Left colon (tissue), 2 donors: ENCODE results near the gene CDIPT. TPM values are rescaled to one million over a fixed set of nuclear protein-coding genes. Genes with fewer than 3 reads are reported as not detected.

Experiments
- ATAC-seq: fragments of 200-7000 bp; cut with Tn5 transposase; one replicate; pipeline ENCODE4 v1.9.1; 2020; ENCODE audit warnings: mild to moderate bottlenecking, moderate library complexity
- DNase-seq, 2 donors: peaks; one replicate each; pipeline ENCODE4 v3.0.0-alpha.2; 2020
- intact Hi-C, 2 donors: fragments of 100-400 bp; cut with DNase I in 1 of 2; cut with micrococcal nuclease in 1 of 2; formaldehyde crosslinking; loops; one replicate each; pipeline versions ENCODE4 v1.11.2 to v1.14.0; 2022; cut with DNase I, micrococcal nuclease
- total RNA-seq, 2 donors: library from RNA; stranded (reverse); fragmentation: NEBNext Ultra II Directional; extraction: Animal tissue kit (Norgen Biotek cat#: 25700); gene quantifications; one replicate each; pipeline ENCODE4 v1.2.1, GENCODE V29; 2021
- donor health status: DM: no; HTN: no; CAD: no.
- donor health status: DM: yes; HTN: yes; CAD: no.

The CDIPT gene
- total RNA-seq, 2 donors from 2014 or later = 62.9 to 85.3 TPM

DNA sequence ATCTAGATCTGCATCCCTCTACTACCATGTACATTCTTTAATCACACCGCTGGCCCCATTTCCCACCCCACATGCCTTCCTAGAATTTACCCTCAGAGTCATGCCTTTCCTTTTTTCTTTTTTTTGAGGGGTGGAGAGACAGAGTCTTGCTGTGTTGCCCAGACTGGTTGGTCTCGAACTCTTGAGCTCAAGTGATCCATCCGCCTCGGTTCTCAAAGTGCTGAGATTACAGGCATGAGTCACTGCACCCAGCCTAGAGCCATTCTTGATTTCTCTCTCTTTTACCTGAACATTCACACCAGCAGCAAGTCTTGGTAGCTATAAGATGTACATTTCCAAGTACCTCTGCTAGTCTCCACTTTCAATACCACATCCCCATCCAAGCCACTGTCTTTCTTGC is 44.9 kb downstream of the CDIPT start:
- intact Hi-C loops = no loop called here
- no peak for DNase-seq
- ATAC-seq = no peak

DNA sequence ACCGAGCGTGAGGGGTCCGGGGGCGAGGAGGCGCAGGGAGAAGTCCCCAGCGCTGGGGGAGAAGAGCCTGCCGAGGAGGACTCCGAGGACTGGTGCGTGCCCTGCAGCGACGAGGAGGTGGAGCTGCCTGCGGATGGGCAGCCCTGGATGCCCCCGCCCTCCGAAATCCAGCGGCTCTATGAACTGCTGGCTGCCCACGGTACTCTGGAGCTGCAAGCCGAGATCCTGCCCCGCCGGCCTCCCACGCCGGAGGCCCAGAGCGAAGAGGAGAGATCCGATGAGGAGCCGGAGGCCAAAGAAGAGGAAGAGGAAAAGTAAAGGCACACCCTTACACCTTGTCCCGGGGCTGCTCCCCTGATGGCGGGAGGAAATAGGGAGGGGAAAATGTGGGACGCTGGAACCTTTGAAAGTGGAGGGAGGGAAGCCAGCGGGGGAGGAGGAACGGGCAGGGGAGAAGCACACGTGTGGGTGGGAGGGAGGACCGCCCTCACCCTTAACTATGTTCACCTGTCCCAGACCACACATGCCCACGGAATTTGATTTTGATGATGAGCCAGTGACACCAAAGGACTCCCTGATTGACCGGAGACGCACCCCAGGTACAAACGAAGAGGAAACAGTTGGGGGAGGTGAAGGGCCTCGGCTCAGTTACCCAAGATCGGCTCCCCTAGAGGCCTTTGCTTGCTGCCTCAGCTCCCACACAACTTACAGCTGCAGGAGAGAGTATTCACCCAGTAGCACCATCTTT is 46.2 kb downstream of the CDIPT start:
- peak; percentile 23 for ATAC-seq
- intact Hi-C loops = no loop called here
- DNase-seq = peak; percentile 74

DNA sequence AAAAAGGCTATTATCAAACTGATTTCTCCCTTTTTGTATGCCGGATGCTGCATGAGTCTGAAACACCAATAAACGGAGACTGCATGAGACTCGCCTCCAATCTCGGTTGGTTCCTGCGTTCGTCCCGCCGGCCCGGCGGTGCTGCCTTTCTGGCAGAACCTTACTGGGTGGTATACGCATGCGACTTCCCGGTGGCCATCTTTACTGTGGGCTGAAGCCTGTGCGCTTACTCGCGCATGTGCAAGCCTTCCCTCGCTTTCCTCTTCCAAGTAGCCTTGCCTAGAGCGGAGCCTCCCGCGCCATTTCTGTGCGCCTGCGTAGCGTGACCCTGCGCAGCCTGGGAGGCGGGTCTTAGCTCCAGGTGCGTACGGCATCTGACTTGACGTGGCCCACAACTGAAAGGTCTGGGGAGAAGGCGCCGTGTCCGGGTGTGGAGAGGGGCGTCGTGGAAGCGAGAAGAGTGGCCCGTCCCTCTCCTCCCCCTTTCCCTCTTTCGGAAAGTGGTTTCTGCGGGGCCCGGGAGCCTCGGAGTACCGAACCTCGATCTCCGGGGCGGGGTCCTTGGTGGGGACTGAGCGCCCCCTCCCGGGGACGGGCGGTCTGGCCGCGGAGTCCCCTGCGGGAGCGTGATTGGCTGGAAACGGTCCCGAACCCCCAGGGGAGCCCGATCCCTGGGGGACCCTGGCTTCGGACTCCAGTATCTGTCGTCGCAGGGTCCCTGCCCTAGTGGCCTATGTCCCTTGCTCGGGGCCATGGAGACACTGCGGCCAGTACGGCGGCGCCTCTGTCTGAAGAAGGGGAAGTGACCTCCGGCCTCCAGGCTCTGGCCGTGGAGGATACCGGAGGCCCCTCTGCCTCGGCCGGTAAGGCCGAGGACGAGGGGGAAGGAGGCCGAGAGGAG is 47.0 kb downstream of the CDIPT start, which contains the start of gene PAGR1:
PAGR1 (plus strand) TSS at position 360 of the 901 bp plus-strand sequence; CDS start at position 734, 374 bp downstream.
- DNase-seq = peak; percentile 98
- peak; percentile 64 for ATAC-seq
- intact Hi-C loops = no loop called here

DNA sequence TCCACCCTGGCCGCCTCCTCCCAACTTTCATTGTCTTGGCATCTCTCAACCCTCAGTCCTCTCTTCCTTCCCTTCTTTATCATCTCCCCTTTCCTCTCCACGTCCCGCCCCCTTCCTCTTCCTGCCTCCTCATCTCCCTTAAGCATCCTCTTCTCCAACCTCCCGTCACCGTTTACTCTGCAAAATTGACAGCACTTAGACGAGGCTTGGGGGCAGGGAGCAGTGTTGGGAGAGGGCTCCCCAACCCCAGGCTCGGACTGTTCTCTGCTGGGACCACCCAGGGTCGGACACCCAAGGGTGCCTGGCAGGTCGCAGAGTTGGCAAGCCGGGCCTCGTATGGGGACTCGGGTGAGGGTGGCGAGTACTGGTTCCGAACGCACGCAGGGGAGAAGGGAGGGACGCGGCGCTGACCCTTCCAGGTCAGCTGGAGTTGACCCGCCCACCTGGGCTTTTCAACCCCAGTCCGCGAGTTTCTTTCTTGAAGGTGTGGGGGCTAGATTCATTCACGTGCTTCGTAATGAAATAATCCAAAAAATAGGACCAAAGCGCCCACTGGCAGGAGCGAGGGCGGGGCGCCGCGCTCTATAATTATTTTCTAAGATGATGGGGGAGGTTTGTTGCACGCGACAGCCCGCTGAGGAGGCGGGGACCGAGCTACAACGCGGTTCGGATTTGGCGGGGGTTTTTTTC is 47.8 kb downstream of the CDIPT start:
- DNase-seq = peak; percentile 59 to 68
- intact Hi-C loops = no loop called here

DNA sequence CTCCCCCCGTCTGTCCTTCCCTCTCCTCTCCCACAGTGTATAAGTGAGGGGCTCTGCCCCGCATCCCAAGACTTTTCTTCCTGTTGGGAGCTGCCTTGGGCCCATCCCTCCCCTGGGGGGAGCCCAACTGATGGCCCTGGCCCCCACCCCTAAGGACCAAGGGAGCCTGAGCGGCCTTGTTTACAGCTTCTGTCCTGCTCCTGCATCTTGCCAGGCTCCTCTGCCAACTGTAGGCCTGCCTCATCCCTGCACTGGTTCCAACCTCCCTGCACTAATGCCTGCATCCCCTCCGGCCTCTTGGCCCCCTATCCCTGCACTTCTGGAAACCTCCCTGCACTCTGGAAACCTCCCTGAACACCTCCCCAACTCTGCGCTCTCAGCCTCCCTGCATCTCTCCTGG is 48.4 kb downstream of the CDIPT start:
- ATAC-seq (no peak), DNase-seq (no peak)
- intact Hi-C loops = no loop called here

More for the DNA sequence above, 47.8 kb downstream of the CDIPT start:
- ATAC-seq = no peak

DNA sequence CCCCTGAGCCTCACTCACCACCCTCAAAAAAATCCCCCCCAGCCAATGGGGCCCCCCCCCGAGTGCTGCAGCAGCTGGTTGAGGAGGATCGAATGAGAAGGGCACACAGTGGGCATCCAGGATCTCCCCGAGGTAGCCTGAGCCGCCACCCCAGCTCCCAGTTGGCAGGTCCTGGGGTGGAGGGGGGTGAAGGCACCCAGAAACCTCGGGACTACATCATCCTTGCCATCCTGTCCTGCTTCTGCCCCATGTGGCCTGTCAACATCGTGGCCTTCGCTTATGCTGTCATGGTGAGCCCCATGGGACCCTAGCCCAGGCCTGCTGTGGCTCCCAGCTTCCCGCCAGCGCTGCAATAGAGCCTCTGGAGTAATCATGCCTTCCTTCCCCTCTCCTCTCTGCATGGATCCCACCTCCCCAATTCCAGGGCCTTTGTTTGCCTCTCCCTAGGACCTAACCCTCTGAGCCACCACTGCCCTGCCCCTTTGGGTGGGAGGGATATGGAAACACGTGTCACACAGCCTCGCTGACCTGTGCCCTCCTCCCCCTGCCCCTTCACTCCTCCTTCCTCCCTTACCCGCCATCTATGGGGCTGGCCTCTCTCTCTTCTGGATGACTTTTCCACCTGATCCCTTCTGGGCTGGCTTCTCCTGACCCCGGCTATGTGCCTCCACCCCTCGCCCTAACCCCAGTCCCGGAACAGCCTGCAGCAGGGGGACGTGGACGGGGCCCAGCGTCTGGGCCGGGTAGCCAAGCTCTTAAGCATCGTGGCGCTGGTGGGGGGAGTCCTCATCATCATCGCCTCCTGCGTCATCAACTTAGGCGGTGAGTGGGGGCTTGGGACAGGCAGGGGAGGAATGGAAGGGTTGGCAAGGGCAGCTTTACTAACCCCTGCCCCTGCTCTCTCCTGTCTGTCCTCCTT is 49.1 kb downstream of the CDIPT start:
- DNase-seq = no peak
- intact Hi-C loops = no loop called here
- ATAC-seq = no peak

DNA sequence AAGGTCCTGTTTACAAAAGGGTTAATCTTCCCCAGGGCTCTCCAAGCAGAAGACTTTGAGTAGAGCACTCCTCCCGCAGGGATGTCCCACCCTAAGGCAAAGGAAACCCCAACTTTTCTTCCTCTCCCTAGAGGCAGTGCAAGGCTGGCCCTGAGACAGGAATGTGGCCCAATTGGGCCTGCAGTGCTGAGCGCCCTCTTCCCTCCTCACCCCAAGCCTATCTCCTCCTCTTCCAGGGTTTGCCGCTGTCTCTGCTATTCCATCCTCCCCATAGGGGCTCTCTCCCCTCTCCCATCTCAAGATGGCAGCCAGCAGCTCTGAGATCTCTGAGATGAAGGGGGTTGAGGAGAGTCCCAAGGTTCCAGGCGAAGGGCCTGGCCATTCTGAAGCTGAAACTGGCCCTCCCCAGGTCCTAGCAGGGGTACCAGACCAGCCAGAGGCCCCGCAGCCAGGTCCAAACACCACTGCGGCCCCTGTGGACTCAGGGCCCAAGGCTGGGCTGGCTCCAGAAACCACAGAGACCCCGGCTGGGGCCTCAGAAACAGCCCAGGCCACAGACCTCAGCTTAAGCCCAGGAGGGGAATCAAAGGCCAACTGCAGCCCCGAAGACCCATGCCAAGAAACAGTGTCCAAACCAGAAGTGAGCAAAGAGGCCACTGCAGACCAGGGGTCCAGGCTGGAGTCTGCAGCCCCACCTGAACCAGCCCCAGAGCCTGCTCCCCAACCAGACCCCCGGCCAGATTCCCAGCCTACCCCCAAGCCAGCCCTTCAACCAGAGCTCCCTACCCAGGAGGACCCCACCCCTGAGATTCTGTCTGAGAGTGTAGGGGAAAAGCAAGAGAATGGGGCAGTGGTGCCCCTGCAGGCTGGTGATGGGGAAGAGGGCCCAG is 50.0 kb downstream of the CDIPT start:
- ATAC-seq (no peak), DNase-seq (no peak)
- intact Hi-C loops = no loop called here

DNA sequence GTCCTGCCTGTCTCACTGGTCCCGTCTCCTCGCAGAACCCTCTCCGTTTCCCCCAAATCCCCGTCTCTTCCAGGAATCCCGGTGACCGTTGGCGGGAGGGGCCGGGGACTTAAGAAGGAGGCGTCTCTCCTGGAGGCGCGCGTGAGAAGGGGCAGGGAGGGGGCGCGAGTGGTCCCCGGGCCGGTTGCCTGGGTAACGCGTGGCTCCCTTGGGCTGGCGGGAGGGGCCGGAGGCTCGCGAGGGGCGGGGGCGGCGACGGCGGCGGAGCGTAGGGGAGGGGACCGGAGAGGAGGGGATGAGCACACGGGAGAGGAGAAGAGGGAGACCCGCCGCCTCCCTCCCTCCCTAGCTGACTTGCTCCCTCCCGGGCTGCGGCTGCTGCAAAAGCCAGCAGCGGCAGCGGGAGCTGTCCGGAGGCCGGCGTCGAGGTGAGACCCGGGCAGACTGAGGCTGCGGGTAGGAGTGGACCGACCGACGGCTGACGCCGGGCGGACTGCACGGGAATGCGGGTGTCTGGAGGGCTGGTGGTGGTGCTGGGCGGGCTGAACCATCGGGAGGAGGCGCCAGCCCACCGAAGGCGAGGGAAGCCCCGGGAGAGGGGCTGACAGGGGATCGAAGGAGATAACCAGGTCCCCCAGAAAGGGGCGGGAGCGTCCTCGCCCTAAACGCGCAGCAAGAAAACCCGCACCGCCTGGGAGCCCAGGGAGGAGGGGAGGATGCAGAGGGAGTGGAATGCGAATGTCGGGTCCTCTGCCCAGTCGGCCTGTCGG is 50.9 kb downstream of the CDIPT start, which contains the start of gene PRRT2:
PRRT2 (plus strand) TSS at position 298 of the 770 bp plus-strand sequence. CDS start 862 bp downstream, outside the sequence.
- DNase-seq = peak; percentile 63 to 69
- intact Hi-C loops = no loop called here
- no peak for ATAC-seq

DNA sequence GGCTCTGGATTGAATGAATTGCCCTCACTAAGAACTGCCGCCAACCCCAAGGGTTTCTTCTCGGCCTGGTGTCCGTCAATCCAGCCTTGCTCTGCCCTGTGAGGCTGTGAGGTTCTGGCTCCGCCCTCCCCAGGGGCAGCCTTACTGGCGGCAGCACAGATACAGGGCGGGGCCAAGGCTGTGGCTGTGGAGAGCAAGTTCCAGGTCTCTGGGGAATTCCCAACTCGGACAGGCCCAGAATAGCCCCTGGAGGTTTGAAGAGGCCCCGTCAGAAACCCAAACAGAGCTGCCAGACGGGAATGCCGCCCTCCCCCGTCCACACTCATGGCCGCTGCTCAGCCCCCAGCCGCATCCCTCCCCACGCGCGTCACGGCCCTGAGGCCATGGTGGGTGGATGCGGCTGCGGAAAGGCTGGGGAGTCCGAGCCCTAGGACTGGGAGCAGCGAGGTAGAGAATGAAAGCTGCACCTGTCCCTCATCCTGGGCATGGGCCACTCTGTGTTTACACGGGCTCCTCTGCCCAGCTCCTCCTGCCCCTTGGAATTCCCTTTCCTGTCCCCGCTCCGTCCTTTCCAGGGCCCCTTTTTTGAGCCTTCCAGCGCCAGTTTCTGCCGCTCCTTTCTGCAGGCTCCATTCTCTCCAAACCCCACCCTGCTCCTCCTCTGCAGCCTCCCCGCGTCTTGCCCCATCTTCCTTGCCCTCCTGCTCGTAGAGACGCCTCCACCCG is 51.7 kb downstream of the CDIPT start:
- ATAC-seq (peak; percentile 55), DNase-seq (peak; percentile 95 to 98)
- intact Hi-C loops = no loop called here

DNA sequence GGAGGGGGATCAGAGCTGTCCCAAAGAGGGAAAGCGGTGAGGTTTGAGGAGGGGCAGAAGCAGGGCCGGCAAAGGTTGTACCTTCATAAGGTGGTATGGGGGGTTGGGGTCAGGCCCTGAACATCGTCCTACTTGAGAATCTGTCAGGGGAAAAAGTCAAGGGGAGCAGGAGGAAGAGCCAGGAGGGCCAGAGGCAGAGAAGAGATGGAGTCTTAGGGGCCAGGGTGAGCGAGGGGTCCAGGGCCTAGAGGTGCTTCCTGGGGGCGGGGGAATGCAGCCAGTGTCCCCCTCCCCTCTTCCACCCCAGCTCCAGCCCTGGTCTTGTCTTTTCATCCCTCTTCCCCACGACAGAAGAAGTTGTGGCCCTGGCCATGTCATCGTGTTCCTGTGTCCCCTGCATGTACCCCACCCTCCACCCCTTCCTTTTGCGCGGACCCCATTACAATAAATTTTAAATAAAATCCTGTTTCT is 52.3 kb downstream of the CDIPT start:
- ATAC-seq = no peak
- intact Hi-C loops = no loop called here
- no peak for DNase-seq

DNA sequence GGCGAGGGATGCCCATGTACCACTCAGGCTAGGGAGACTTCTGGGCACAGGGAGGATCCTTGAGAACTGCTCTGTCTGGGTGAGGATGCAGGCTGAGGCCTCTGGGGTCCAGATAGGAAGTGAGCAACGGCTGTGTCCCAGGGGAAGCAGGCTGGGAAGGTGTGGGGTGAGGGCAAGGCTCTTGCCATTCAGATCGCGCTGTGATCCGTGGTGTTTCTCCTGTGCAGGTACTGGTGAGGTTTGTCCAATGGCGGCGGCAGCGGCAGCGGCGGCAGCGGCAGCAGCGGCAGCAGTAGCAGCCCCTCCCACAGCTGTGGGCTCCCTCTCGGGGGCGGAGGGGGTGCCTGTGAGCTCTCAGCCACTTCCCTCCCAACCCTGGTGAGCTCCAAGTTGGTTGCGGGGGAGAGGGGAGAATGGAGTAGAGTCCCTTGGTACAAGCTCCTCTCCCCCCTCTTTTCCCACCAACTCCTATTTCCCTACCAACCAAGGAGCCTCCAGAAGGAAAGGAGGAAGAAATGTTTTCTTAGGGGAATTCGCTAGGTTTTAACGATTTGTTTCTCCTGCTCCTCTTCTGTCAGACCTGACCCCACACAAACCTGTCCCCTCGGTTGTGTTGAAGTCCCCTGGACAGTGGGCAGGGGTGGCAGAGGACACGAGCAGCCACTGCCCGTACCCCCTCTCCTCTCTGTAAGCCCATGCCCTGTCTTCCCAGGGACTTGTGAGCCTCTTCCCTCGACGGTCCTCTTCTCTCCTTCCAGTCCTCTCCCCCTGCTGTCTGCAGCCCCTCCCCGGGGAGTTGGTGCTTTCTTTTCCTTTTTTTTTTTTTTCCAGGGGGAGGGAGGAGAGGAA is 53.0 kb downstream of the CDIPT start:
- intact Hi-C loops = no loop called here
- ATAC-seq (no peak), DNase-seq (peak; percentile 24 to 35)

DNA sequence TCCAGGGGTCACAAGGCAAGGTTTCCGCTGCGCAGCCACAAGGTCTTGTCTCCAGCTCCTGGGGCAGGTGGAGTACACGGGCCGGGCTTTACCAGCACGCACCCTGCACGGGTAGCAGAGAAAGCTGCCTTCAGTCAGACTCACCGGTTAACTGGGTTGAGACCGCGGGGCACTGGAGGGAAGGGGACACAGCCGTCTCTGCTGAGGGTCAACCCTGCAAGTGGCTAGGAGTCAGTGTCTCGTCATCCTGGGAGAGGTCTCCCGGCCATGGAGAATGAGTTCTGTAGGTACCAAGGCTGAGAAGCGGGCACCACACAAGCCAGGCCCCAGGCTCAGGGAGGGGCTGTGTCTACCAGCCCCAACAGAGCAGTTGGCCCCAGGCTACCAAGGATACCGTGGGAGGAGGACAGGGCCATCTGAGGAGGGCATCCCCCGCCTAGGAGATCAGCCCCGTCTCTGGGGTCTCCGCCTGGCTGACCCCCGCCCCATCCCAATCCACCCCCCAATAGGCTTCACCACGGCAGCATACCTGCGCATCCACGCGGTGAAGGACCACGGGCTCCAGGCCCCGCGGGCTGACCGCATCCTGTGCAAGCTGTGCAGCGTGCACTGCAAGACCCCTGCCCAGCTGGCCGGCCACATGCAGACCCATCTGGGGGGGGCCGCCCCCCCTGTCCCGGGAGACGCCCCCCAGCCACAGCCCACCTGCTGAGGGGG is 53.8 kb downstream of the CDIPT start:
- DNase-seq = peak; percentile 32 to 38
- no peak for ATAC-seq
- intact Hi-C loops = no loop called here
